Tibial nerve (tissue), 4 donors: ENCODE results near the gene RNPEPL1. TPM values are rescaled to one million over a fixed set of nuclear protein-coding genes. Genes with fewer than 3 reads are reported as not detected.

ENCODE experiments used
- DNase-seq, 2 donors: peaks; one replicate each; pipeline ENCODE4 v3.0.0-alpha.2; 2019; ENCODE audit warnings: low spot score in 2 of 2
- H3K27ac ChIP-seq, 4 donors: fragments of 200-600 bp; sonication (generic) in 3 of 4; one replicate each; pipeline ENCODE4 v1.5.1; 2017 to 2019; ENCODE audit warnings: mild to moderate bottlenecking in 1 of 4
- H3K27me3 ChIP-seq, 2 donors: fragments of 200-600 bp; sonication (generic) in 1 of 2; one replicate each; pipeline versions ENCODE4 v1.5.1 to v1.6.0; 2017 to 2019
- H3K36me3 ChIP-seq, 3 donors: fragments of 200-600 bp; sonication (generic); one replicate each; pipeline ENCODE4 v1.5.1; 2018 to 2019
- H3K4me1 ChIP-seq, 4 donors: fragments of 200-600 bp; sonication (generic) in 3 of 4; one replicate each; pipeline ENCODE4 v1.5.1; 2017 to 2019
- H3K4me3 ChIP-seq, 4 donors: fragments of 200-600 bp; sonication (generic) in 3 of 4; one replicate each; pipeline ENCODE4 v1.5.1; 2017 to 2019; ENCODE audit warnings: mild to moderate bottlenecking in 1 of 4, moderate library complexity in 1 of 4
- H3K9me3 ChIP-seq, 4 donors: fragments of 200-600 bp; sonication (generic) in 3 of 4; one replicate each; pipeline ENCODE4 v1.5.1; 2017 to 2019
- EP300 ChIP-seq, 2 donors: sonication (generic); formaldehyde crosslinking; IDR thresholded peaks; one replicate each; pipeline ENCODE4 v1.6.1; 2017; ENCODE audit warnings: antibody characterized with exemption in 2 of 2, mild to moderate bottlenecking in 1 of 2
- POLR2A ChIP-seq, 2 donors: fragments of 450-650 bp; IDR thresholded peaks; one replicate each; pipeline ENCODE4 v1.6.1; 2017; ENCODE audit warnings: antibody characterized with exemption in 2 of 2, mild to moderate bottlenecking in 2 of 2, moderate library complexity in 2 of 2
- WGBS, 2 donors: methylation state at CpG; one replicate each; pipeline ENCODE4 v1.1.5; 2018; 5-methylcytosine and 5-hydroxymethylcytosine counted together
- total RNA-seq, 4 donors: library from RNA; depleted of rRNA; stranded (reverse); fragments of >200 nt; gene quantifications; one replicate each; pipeline ENCODE4 v1.1.0, GENCODE V29; 2016
- TF ChIP-seq, protein P1 (sequence below), 5 experiments: fragments of 200-600 bp in 3 of 5; fragments of 450-650 bp in 2 of 5; sonication (generic) in 3 of 5; IDR thresholded peaks; one replicate each; pipeline ENCODE4 v1.5.1; 2016 to 2019; ENCODE audit warnings: antibody characterized with exemption in 5 of 5, mild to moderate bottlenecking in 3 of 5, moderate library complexity in 2 of 5

RNPEPL1 gene
- total RNA-seq, 4 donors from 2014 or later = 55.3 to 90.6 (median 64.0) TPM

DNA sequence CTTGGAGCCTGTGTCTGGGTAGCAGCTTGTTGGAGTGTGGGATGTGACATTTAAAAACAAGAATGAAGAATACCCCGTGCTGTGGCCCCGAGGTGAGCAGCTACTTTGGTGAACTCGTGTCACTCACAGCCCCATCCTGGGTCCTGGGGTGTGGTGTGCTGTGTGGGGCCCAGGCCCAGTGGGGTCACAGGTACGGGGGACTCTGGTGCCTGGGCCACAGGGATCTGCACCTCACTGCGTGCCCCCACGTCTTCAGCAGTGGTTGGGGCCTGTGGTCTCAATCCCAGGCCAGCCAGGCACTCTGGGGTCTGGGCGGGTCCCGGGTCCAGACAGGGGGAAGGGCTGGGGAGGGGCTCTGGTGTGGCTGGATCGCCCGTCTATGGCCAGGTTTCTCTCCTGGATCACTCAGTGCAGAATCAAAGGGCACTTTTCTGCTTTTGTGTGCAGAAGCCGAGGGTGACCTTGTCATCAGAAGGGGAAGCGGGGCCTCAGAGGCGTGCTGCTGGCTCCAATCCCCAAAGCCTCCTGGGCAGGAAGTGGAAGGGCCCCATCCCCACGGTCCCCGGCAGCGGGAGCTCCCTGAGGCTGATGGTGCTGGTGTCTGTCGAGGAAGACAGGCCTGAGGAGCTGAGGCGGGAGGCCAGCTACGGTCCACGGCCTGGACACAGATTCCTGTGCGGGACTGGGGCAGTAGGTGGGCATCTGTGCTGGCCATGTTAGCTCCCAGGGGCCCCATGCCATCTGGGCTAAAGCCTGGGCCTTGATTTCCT is 58.4 kb downstream of the RNPEPL1 start:
- peak in 1 of 2 donors; percentile 10 for DNase-seq
- Histone ChIP-seq H3K4me3 (no peak overlapping the region), H3K9me3 (no peaks in the 10 kb centered on the region), H3K4me1 (peaks cover 0 to 13% (median 5%) of the 10 kb centered on the region in 4 donors), H3K27me3 (no peaks in the 10 kb centered on the region), H3K27ac (peak overlapping the region in 1 of 4 donors; percentile 40), H3K36me3 (peaks cover 0 to 12% (median 0%) of the 10 kb centered on the region in 3 donors)
- 46 to 49% methylated on average over 18 to 19 of the region's 21 CpGs for WGBS, 2 donors
- TF ChIP-seq EP300 (IDR thresholded peaks at IDR 0.05) (no peak), POLR2A (IDR thresholded peaks at IDR 0.05) (no peak)
- TF ChIP-seq, protein P1, sequence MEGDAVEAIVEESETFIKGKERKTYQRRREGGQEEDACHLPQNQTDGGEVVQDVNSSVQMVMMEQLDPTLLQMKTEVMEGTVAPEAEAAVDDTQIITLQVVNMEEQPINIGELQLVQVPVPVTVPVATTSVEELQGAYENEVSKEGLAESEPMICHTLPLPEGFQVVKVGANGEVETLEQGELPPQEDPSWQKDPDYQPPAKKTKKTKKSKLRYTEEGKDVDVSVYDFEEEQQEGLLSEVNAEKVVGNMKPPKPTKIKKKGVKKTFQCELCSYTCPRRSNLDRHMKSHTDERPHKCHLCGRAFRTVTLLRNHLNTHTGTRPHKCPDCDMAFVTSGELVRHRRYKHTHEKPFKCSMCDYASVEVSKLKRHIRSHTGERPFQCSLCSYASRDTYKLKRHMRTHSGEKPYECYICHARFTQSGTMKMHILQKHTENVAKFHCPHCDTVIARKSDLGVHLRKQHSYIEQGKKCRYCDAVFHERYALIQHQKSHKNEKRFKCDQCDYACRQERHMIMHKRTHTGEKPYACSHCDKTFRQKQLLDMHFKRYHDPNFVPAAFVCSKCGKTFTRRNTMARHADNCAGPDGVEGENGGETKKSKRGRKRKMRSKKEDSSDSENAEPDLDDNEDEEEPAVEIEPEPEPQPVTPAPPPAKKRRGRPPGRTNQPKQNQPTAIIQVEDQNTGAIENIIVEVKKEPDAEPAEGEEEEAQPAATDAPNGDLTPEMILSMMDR (IDR thresholded peaks at IDR 0.05) = no peak

DNA sequence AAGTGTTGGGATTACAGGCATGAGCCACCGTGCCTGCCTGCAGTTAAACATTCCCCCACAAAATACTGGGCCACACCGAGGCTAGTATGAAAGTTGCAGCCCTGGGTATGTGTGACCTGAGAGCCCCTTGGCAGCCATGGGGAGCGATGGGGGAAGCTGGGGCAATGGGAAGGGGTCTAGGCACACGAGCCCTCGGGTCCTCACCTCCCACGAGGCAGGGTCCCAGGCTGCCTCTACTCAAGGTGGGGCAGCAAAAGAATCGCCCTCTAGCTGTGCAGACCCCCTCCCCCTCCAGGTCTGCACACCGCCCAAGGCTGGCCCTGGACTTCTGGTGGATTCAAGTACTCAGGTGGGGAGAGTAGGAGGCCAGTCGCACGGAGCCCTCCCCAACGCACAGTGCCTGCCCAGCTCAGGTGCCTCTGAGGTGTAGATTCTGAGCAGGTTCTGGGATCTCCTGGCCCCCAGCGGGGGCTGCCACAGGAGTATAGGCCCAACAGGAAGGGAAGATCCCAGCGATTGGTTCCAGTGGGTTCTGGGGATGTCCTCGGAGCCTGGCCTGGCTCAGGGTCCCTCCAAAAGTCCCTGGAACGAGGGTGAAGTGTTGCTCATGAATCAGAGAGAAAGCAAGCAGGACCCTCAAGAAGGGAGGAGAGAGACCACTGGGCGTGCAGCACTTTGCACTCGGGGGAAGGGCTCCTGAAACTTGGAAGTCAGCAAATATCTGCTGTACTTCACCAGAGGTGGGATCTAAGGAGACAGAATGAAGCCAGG is 59.6 kb downstream of the RNPEPL1 start:
- TF ChIP-seq EP300 (IDR thresholded peaks at IDR 0.05) = no peak
- no peak for TF ChIP-seq POLR2A (IDR thresholded peaks at IDR 0.05)
- TF ChIP-seq, protein P1 (IDR thresholded peaks at IDR 0.05) = no peak
- 85 to 92% methylated on average over 14 to 17 of the region's 17 CpGs for WGBS, 2 donors
- Histone ChIP-seq H3K27me3 (no peaks in the 10 kb centered on the region), H3K4me3 (no peak overlapping the region), H3K9me3 (peaks cover 0 to 5% (median 0%) of the 10 kb centered on the region in 4 donors), H3K27ac (no peak overlapping the region), H3K36me3 (peaks cover 0 to 12% (median 0%) of the 10 kb centered on the region in 3 donors), H3K4me1 (peaks cover 0 to 11% (median 5%) of the 10 kb centered on the region in 4 donors)
- no peak for DNase-seq

DNA sequence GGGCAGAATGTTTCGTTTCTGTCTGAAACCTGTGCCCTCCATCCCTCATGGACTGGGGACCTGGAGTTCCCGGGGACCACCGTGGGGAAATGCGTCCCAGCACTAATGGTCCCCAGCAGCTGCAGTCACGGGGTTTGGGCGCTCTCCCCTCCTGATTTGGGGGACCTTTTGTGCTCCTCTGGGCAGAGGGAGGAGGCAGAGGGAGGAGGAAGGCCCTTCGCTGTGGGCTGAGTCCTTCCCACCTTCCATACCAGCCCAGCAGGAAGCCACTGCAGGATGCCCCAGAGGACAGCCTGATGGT is 60.2 kb downstream of the RNPEPL1 start:
- 73 to 87% methylated on average over 7 of the region's 7 CpGs for WGBS, 2 donors
- no peak overlapping the region for H3K27ac ChIP-seq
- H3K4me1 ChIP-seq = peaks cover 0 to 11% (median 5%) of the 10 kb centered on the region in 4 donors
- peaks cover 0 to 8% (median 0%) of the 10 kb centered on the region in 4 donors for H3K9me3 ChIP-seq
- DNase-seq = no peak
- H3K4me3 ChIP-seq = no peak overlapping the region
- H3K27me3 ChIP-seq = no peaks in the 10 kb centered on the region
- H3K36me3 ChIP-seq = peaks cover 0 to 12% (median 0%) of the 10 kb centered on the region in 3 donors
- TF ChIP-seq EP300 (IDR thresholded peaks at IDR 0.05) = no peak
- TF ChIP-seq POLR2A (IDR thresholded peaks at IDR 0.05) = no peak
- TF ChIP-seq, protein P1 (IDR thresholded peaks at IDR 0.05) = no peak

DNA sequence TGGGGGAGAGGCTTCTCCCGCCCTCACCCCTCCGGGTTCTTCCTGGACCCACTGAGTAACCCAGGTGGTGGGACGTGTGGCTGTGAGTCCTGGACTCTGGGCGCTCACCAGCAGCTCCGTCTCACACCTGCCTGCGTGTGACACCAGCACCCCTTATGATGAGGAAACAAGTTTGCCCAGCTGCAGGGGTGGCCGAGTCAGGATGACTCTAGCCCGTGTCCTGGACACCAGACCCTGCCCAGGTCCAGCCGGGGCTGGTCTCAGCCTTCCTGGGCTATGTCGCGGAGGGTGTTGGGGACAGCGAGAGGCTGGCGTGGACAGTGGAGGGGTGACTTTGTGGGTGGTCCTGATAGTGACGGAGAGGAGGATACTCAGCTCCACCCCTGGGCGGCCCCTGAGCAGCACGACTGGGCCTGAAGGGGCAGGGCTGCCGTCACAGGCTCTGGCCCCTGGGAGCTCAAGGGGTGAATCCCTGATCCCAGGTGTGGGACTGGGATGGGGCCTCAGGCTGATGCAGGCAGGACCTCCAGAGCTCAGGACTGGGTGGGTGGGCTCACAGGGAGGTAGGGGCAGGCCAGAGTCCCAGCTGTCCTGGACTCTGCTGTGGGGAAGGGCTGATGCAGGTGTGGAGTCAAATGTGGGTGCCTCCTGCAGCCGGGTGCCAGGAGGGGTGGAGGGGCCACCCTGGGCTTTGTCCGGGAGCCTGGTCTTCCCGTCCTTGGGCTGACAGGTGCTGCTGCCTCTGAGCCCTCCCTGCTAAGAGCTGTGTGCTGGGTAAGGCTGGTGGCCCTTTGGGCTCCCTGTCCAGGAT is 60.7 kb downstream of the RNPEPL1 start:
- H3K27ac ChIP-seq = no peak overlapping the region
- no peak for DNase-seq
- peaks cover 0 to 11% (median 5%) of the 10 kb centered on the region in 4 donors for H3K4me1 ChIP-seq
- TF ChIP-seq EP300 (IDR thresholded peaks at IDR 0.05) (no peak), POLR2A (IDR thresholded peaks at IDR 0.05) (no peak)
- TF ChIP-seq, protein P1 (IDR thresholded peaks at IDR 0.05) = no peak
- 53 to 78% methylated on average over 8 to 14 of the region's 20 CpGs for WGBS, 2 donors
- H3K4me3 ChIP-seq = no peak overlapping the region
- H3K9me3 ChIP-seq = peaks cover 0 to 13% (median 0%) of the 10 kb centered on the region in 4 donors
- peaks cover 0 to 12% (median 0%) of the 10 kb centered on the region in 3 donors for H3K36me3 ChIP-seq
- H3K27me3 ChIP-seq = no peaks in the 10 kb centered on the region
